Measurements from ENCODE around the gene DCUN1D1.
"Not testable (repeated sequence)": the region's sequence is repeated elsewhere in the genome, so short reads cannot be mapped to it uniquely, and the experiment has no call there.

DCUN1D1 gene

DNA sequence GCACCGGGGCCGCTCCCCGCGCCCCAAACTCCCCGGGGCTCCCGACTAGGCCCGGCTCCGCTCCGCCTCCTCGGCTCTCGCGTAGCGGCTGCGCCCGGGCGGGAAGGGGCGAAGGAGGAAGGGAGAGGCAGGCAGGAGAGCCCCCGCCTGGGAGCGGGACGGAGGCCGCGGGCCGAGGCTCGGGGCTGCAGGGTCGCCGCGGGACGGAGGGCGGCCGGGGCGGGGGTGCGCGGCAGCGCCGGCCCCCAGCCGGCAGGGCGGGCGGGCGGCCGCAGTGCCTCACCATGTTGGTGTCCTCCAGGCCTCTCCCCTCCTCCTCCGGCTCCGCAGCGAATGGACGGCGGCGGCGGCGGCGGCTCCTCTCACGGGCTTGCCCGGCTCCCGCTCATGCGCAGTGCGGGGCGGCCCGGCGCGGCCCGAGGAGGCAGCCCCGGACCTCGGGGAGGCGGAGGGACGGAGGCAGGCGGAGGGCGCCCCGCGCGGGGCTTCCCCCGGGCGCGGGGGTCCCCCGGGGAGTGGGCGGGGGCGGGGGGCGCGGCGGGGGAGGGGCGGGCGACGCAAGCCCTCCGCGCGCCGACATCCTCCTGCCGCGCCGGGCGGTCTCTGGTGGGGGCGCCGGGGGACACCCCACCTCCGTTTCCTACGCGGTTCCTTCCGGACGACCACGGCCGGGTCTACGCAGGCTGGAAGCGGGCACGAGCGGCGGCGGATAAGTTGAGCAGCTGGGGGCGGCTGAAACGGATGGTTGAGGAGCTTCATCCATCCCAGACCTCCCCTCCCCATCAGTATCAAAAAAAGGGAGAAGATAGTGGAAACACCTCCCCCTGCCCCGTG, at the start of gene DCUN1D1:
Gene DCUN1D1 (minus strand): TSS at position 335 of the 834 bp plus-strand sequence. CDS start 49 bp downstream, at position 286.
- no peak for FAIRE-seq

DNA sequence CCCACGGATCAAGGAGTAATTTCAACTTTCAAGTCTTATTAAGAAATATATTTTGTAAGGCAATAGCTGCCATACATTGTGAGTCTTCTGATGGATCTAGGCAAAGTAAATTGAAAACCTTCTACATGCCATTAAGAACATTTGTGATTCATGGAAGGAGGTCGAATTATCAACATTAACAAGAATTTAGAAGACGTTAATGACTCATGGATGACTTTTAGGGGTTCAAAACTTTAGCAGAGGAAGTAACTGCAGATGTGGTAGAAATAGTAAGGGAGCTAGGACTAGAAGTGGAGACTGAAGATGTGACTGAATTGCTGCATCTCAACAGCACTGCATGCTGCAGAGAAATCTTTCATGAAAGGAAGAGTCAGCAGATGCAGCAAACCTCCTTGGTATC, 48.1 kb upstream of the DCUN1D1 start:
- FAIRE-seq: no peak

DNA sequence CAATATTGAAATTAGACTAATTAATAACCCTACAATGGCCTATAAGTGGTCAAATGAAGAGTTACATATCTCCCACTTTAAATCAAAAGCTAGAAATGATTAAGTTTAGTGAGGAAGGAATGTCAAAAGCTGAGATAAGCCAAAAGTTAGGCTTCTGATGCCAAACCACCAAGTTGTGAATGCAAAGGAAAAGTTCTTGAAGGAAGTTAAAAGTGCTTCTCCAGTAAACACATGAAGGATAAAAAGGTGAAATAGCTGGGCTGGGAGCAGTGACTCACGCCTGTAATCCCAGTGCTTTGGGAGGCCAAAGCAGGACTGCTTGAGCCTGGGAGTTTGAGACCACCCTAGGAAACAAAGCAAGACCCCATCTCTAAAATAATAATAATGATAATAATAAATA, 46.9 kb upstream of the DCUN1D1 start:
- no peak for FAIRE-seq

DNA sequence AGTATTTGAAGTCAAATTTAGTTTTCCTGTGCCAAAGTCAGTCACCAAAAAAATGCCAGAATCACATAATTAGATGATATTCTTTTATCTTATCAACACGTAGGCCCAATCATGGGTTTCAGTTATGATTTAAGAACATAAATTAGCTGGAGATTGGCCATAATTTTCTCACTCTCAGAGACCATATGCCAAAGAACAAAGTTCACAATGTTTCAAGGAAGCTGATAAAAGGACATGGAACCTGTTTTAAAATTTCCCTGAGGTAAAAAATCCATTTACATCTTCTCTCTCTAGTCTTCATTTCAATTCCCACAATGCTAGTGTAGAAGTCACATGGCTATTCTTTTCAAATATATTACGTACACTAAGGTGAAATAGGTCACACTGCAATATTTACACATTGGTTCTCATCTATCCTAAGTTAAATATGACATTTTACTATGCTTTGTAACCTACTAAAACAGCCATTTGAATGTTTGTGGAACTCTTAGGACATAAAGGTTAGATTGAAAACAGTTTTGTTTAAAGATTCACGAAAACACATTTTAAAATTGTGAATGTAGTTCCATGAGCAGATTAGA, 42.7 kb upstream of the DCUN1D1 start:
- no peak for FAIRE-seq

DNA sequence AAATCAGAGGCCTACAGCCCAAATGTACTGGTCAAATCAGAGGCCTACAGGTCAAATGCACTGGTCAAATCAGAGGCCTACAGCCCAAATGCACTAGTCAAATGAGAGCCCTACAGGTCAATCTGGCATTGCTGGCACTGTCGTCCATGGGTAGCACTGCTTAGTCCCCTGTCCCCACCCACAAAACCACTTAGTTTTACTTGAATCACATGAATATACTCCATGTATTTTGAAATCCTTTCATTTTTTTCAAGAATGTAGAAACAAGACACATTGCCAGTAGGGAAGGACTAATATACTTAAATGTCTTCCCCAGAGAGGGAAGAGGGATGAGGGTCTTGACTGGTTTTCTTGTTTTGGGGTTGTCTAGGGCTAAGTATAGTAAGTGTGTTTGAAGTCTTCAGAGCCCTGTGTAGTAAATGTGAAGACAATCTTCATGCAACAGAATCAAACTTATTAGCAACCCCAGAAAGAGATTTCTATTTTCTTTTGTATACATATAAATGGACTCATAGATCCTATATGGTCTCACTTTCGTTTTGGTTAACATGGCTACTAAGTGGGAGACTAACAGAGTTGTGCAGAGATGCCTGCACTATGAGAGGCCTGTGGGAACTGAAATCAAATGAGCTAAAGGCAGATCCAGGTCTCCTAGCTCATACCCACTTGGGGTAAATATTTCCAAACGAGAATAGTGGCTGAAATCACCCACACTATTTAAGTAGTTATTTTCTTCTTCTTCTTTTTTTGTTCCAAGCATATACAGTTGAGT, 38.3 kb upstream of the DCUN1D1 start:
- no peak for FAIRE-seq

DNA sequence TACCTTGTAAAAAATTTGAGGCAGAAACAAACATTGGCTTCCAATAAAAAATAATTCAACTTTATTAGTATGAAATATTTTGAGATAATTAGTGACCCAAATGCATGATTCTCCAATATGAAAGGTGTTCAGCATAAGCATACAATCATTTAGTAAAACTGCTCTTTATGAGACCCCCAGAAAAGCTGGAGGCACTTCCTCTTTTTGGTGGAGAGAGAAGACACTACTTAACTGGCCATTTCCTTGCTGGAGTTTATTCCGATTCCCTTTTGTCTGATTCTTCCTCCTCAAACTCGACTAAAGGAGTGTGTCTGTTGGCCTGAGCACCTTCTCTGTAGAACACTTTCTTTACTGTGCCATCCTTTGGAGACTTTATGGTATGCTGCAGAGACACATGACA, 34.8 kb upstream of the DCUN1D1 start:
- FAIRE-seq: no peak

DNA sequence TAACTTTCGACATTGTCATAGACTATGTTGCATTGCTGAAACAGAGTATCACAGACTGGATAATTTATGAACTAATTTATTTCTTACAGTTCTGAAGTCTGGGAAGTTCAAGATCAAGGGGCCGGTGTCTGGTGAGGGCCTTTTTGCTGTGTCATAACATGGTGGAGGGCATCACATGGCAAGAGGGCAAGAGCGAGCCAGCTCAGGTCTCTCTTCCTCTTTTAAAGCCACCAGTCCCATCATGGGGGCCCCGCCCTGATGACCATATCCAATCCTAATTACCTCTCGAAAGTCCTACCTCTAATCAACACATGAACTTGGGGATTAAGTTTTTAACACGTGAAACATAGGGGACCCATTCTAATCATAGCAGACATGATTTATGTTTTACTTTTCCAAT, 33.5 kb upstream of the DCUN1D1 start:
- no peak for FAIRE-seq

DNA sequence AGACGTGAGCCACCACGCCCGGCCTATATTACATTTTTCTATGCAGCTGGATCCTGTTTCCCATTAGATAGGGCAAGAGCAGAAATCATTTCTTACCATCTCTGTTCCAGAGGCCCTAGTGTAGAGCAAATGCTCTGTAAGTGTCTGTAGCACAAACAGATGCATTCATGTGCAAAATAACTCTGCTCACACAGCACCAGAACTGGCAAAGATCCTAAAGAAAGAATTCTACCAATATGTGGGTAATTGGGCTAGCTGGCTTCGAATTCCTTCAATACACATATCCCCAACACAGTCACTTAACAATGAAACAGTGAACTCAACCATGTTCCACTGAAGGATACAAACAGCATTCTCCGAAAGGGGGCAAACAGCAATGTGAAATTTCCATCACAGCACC, 32.7 kb upstream of the DCUN1D1 start:
- no peak for FAIRE-seq

DNA sequence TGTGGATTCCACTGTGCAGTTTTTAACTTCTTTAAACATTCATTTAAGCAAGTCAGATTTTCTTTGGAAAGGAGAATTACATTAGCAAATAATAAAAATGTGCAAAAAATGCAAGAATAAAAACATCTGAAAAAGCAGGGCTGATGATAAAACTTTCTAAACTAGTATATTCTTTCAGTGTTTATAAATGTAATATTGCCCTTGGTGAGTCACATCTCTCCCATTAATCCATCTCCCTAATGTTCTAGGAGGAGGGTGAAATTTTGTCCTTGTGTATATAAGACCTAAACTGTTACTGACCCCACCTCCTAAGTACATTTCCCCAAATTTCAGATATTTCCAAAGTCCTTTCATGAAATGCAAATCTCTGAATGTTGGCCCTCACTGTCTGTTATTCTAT, 28.5 kb upstream of the DCUN1D1 start:
- no peak for FAIRE-seq

DNA sequence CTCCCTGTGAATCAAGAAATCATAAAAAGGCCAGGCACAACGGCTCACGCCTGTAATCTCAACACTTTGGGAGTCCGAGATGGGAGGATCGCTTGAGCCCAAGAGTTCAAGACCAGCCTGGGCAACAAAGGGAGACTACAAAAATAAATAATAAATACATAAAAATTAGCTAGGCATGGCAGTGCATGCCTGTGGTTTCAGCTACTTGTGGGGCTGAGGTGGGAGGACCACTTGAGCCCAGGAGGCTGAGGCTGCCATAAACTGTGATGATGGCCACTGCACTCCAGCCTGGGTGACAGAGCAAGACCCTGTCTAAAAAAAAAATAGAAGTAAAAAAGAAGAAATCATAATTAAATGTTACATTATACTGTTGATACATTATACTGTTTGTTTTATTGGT, 28.0 kb upstream of the DCUN1D1 start:
- FAIRE-seq: no peak

DNA sequence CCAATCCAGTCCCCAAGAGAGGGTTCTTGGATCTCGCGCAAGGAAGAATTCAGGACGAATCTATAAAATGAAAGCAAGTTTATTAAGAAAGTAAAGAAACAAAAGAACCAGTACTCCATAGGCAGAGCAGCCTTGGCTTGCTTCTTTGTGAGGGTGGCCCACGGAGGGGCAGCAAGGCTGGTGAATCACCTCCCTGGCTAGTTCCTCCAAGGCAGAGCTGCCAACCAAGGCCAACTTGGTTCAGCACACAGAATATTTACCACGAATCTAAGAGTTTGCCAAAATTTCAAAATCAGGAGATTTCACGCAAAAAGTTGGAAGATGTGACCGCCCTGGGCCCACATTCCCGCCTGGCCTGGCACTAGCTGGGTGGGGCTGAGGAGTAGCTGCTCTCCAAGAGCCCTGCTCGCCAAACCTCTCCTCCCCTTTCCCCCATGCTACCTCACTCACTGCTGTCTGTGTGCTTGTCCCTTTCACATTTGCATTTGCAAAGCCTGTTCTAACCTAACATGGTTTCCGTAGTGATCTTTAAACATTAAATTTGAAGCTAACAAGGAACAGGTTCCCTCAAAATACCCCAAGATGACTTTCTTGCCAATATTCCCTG, 26.2 kb upstream of the DCUN1D1 start:
- no peak for FAIRE-seq

DNA sequence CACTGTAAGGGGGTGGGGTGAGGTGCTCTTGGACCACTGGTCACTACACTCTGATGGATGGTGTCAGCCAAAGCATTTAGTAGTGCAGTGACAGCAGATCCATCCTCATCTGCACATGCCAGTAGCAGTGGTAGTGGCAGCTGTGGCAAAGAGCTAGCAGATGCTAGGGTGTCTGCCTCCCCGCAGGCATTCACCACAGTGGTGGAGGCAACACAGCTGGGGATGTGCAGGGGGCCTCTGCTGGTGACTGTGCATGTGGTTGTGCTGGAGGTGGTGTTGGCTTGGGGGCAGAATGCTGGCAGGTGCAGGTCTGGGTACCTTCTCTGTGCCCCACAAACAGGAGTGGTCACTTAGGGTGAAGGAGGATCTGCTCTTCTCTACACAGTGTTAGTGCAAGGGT, 19.4 kb upstream of the DCUN1D1 start:
- FAIRE-seq: no peak

DNA sequence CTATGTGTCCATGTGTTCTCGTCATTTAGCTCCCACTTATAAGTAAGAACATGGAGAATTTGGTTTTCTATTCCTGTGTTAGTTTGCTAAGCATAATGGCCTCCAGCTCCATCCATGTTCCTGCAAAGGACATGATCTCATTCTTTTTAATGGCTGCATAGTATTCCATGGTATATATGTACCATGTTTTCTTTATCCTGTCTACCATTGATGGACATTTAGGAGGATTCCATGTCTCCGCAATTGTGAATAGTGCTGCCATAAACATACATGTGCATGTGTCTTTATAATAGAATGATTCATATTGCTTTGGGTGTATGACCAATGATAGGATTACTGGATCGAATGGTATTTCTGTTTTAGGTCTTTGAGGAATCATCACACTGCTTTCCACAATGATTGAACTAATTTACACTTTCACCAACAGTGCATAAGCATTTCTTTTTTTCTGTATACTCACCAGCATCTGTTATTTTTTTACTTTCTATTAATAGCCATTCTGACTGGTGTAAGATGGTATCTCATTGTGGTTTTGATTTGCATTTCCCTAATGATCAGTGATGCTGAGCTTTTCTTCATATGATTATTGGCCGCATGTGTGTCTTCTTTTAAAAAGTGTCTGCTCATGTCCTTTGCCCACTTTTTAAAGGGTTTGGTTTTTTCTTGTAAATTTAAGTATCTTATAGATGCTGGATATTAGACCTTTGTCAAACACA, 13.3 kb upstream of the DCUN1D1 start:
- not testable (repeated sequence) for FAIRE-seq

DNA sequence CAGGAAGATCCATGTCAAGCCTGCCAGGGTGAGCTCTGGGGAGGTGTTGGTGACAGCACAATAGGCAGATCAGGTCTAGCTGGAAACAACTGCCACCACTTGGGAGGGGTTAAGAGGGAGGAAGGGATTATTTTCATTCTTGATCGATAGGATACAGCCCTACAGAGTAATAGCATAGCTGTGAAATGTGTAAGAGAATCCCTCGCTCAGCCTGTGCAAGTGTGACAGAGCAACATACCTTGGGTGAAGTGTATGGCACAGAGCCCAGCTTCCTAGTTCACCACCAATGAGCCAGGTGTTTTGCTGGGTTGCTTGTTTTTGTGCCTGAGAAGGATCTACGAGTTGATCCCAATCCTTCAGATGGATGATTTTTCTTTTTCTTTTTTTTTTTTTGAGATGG, 9.2 kb upstream of the DCUN1D1 start:
- FAIRE-seq: no peak

DNA sequence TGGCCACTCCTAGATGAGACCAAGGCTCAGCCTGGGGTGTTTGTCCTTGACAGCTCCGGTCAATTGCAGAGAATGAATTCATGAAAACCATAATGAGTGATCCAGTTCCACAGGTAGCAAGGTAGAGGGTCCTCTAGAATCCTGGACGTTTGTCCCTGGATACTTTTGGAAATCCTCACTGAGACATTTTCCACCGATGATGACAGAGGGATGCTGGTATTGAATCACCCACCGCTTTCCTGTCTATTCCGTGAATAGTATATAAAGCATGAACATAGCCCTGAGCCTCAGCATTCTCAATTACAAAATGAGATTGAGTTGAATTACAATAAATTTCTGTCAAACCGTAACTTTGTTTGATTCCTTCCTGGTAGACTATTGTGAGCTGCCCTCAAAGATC, 5.7 kb upstream of the DCUN1D1 start:
- FAIRE-seq: no peak

DNA sequence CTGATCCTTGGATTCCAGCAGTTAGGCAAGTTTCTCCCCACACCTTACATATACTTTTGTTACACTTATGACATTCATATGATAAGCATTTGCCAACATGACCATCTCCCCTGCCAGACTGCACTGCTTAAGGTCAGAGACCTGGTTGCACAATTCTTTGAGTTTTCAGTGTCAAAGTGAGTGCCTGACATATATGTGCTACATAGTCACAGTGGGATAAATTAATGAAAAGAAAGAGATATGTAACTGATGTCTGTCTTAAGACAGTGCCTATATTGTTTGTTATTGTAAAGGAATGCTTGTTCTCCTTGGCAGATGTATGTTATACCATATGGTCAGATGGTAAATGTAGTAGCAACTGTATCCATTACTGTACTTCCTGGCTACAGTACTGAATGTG, 3.5 kb upstream of the DCUN1D1 start:
- no peak for FAIRE-seq

DNA sequence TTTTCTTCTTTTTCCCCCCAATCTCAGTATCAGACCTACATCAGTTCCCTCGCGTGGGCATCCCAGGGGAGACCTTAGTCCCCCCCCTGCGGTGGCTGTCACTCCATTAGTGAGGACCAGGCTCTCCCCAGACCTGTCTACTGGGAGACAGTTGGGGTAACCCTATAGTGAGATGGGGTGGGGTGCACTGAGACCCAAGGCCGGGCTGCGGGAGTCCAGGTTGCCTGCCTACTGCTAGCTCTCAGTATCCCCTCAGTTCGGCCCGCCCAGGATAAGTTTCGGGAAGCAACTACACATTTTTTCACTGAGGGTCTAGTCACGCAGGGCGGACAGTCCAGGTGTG, 671 bp upstream of the DCUN1D1 start:
- FAIRE-seq: no peak

DNA sequence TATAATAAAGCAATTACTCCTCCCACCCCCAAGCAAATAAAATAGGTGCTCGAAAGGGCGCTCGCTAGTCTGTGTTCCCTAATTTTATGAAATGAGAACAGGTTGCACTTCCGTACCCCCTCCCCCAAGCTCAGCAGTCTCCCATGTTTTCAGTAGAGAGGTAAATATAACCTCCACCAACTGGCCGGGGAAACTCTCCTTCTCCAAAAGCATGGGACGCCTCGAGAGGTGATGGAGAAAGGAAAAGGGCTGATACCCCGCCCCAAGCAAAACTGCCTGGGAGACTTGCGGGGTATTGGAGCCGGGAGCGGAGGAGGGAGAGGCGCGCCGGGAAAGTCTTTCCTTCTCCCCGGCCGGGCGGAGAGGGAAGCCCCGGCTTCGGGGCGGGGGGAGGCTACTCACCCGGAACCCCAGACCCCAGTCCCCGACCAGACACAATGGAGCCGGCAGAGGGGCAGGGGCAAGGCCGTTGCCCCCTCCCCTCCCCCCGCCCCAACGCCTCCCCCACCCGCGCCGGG, 605 bp downstream of the DCUN1D1 start:
- no peak for FAIRE-seq

DNA sequence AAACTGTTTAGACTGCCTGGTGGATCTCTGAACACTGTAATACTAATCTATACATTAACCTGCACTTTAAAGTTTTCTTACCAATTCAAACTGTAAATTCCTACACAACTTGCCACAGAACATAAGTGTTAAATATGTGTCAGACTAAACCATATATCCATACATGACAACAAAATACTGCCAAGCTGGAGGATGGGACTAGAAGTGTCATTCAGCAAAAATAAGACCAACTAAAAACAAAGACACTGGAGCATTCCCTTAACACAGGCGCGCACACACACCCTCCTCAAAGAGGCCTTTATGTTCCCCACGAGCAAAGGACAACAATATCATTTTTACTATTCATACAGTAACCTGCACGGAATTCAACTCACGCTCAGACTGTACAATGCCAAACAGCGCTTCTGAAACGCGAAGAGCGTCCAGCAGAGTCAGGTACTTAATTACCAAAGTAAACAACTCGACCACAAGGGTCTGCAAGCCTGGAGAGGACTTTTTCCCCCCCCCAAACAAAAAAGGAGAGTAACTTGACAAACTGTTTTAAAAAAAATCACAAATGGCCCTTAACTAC, 1.1 kb downstream of the DCUN1D1 start:
- no peak for FAIRE-seq

DNA sequence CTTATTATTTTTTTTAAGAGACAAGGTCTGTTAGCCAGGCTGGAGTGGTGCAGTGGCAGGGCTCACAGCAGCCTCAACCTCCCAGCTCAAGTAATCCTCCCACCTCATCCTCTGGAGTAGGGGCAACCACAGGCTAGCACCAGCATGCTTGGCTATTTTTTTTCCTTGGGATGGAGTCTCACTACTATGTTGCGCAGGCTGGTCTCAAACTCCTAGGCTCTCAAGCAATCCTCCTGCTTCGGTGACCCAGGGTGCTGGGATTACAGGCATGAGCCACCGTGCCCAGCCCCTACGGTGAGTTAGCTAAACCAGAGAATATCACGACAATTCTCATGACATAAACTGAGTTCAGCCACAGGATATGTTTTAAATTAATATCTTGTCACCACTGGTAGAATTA, 2.0 kb downstream of the DCUN1D1 start:
- FAIRE-seq: no peak

DNA sequence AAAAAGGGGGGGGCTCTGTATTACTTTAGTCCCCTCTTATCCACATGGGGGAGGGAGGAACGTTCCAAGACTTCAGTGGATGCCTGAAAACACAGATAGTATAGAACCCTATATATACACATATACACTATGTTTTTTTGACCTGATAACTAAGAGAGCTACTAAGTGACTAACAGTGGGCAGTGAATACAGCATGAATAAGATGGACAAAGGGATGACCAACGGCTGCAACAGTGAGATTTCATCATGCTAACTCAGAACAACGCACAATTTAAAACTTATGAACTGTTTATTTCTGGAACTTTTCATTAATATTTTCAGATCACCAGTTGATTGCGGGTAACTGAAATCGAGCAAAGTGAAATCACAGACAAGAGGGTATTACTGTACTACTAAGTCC, 7.3 kb downstream of the DCUN1D1 start:
- FAIRE-seq: no peak

DNA sequence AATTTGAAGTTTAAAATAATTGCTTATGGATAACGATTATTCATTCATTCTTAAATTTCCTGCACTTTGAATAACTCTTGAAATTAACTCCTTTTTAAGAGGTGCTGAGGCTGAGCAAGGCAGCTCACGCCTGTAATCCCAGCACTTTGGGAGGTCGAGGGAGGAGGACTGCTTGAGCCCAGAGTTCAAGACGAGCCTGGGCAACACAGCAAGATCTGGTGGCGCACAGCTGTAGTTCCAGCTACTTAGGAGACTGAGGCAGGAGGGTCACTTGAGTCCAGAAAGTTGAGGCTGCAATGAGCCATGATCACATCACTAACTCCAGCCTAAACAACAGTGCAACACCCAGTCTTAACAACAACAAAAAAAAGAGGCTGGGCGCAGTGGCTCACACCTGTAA, 8.0 kb downstream of the DCUN1D1 start:
- FAIRE-seq: no peak

All from endometrium (tissue), 2 donors.